Testis (tissue), 3 donors: ENCODE data around the gene BCORL1. TPM values are rescaled to one million over a fixed set of nuclear protein-coding genes. Genes with fewer than 3 reads are reported as not detected.

Experiments
- DNase-seq: peaks from one replicate; pipeline ENCODE4 v3.0.0-alpha.2; 2019
- H3K27ac ChIP-seq, 2 donors: fragments of 200-600 bp; sonication (generic); one replicate each; pipeline ENCODE4 v1.5.1; 2019
- H3K27me3 ChIP-seq: fragments of 200-600 bp; sonication (generic); one replicate; pipeline ENCODE4 v1.5.1; 2019
- H3K36me3 ChIP-seq: fragments of 200-600 bp; sonication (generic); one replicate; pipeline ENCODE4 v1.5.1; 2017; ENCODE audit warnings: low read depth; ENCODE audit errors: missing control alignments
- H3K4me1 ChIP-seq: fragments of 200-600 bp; sonication (generic); one replicate; pipeline ENCODE4 v1.5.1; 2019
- H3K4me3 ChIP-seq, 2 donors: fragments of 200-600 bp; sonication (generic); one replicate each; pipeline ENCODE4 v1.5.1; 2017 to 2019
- H3K9me3 ChIP-seq: fragments of 200-600 bp; sonication (generic); one replicate; pipeline ENCODE4 v1.5.1; 2017
- CTCF ChIP-seq, 3 experiments: fragments of 450-650 bp in 2 of 3; fragments of 200-600 bp in 1 of 3; sonication (generic) in 1 of 3; IDR thresholded peaks; one replicate each; pipeline ENCODE4 v1.5.1; 2016 to 2019; ENCODE audit warnings: antibody characterized with exemption in 3 of 3, mild to moderate bottlenecking in 2 of 3, moderate library complexity in 1 of 3
- POLR2A ChIP-seq: fragments of 450-650 bp; IDR thresholded peaks from one replicate; pipeline ENCODE4 v1.6.1; 2017; ENCODE audit warnings: antibody characterized with exemption, mild to moderate bottlenecking, moderate library complexity
- WGBS, 2 donors: methylation state at CpG; one replicate each; pipeline ENCODE4 v1.1.5; 2018; 5-methylcytosine and 5-hydroxymethylcytosine counted together
- intact Hi-C: fragments of 100-400 bp; cut with DNase I; formaldehyde crosslinking; loops from one replicate; pipeline ENCODE4 v1.15.1; 2023; ENCODE audit warnings: low total_unique reads
- polyA plus RNA-seq: library from polyadenylated mRNA; stranded (reverse); fragments of 350-450 nt; fragmentation: Illumina TruSeq; extraction: RNeasy Lipid Tissue Mini Kit (QIAGEN cat#74804); gene quantifications from one replicate; pipeline ENCODE4 v1.2.3, GENCODE V29; 2014; ENCODE audit warnings: low read depth, low replicate concordance; ENCODE audit not compliant: insufficient read depth
- total RNA-seq, 2 donors: library from RNA; depleted of rRNA; stranded (reverse); fragments of >200 nt; gene quantifications; one replicate each; pipeline ENCODE4 v1.2.3, GENCODE V29; 2016

The BCORL1 gene
- total and polyA plus RNA-seq, 3 donors from 2014 or later: 27.7 to 33.1 (median 32.3) TPM

GRCh38 chrX:129956765-129957164 is 25.7 kb upstream of the BCORL1 start:
- TF ChIP-seq POLR2A (no peak), CTCF (IDR thresholded peaks at IDR 0.05) (no peak)
- peaks cover 3% of the 10 kb centered on the region for H3K4me1 ChIP-seq
- intact Hi-C loops: no loop called here
- no peak for DNase-seq
- no peaks in the 10 kb centered on the region for H3K9me3 ChIP-seq
- 0 to 7% methylated on average over 12 to 20 of the region's 20 CpGs for WGBS, 2 donors
- H3K27me3 ChIP-seq: no peaks in the 10 kb centered on the region
- H3K36me3 ChIP-seq: no peaks in the 10 kb centered on the region
- peak overlapping the region in 1 of 2 donors; percentile 41 for H3K27ac ChIP-seq
- H3K4me3 ChIP-seq: peak overlapping the region; percentile 43 to 61

- Histone ChIP-seq H3K4me1 (peaks cover 3% of the 10 kb centered on the region), H3K27me3 (no peaks in the 10 kb centered on the region), H3K4me3 (peak overlapping the region; percentile 43 to 61), H3K36me3 (no peaks in the 10 kb centered on the region), H3K27ac (peak overlapping the region in 1 of 2 donors; percentile 41), H3K9me3 (no peaks in the 10 kb centered on the region)
- no peak for TF ChIP-seq POLR2A
- TF ChIP-seq CTCF (IDR thresholded peaks at IDR 0.05): no peak
- intact Hi-C loops: no loop called here
- peak; percentile 64 for DNase-seq
- WGBS, 2 donors: 11% methylated on average over 34 of the region's 56 CpGs; no CpG with 5 or more reads in 1 of the 2 donors
These were observed 25.0 kb upstream of the BCORL1 start for GRCh38 chrX:129957241-129958082.

- Histone ChIP-seq H3K4me3 (no peak overlapping the region), H3K36me3 (no peaks in the 10 kb centered on the region), H3K27ac (no peak overlapping the region), H3K4me1 (peaks cover 3% of the 10 kb centered on the region), H3K27me3 (no peaks in the 10 kb centered on the region), H3K9me3 (no peaks in the 10 kb centered on the region)
- WGBS, 2 donors: 77 to 80% methylated on average over 4 to 5 of the region's 7 CpGs
- TF ChIP-seq POLR2A (no peak), CTCF (IDR thresholded peaks at IDR 0.05) (no peak)
- intact Hi-C loops: no loop called here
- no peak for DNase-seq
These were observed 24.4 kb upstream of the BCORL1 start for GRCh38 chrX:129958083-129958465.

- intact Hi-C loops: no loop called here
- no peaks in the 10 kb centered on the region for H3K36me3 ChIP-seq
- WGBS, 2 donors: 47 to 53% methylated on average over 6 to 13 of the region's 13 CpGs
- no peaks in the 10 kb centered on the region for H3K4me1 ChIP-seq
- no peak overlapping the region for H3K4me3 ChIP-seq
- no peaks in the 10 kb centered on the region for H3K9me3 ChIP-seq
- no peak overlapping the region for H3K27ac ChIP-seq
- no peak for TF ChIP-seq CTCF (IDR thresholded peaks at IDR 0.05)
- no peak for TF ChIP-seq POLR2A
- DNase-seq: no peak
- H3K27me3 ChIP-seq: no peaks in the 10 kb centered on the region
These were observed 23.5 kb upstream of the BCORL1 start for GRCh38 chrX:129958814-129959492.
